ENCODE results near the gene PCYT2.

PCYT2 gene

GRCh38 chr17:81942167-81942553, 31.0 kb upstream of the PCYT2 start:
- no peak for DNase-seq

DNA sequence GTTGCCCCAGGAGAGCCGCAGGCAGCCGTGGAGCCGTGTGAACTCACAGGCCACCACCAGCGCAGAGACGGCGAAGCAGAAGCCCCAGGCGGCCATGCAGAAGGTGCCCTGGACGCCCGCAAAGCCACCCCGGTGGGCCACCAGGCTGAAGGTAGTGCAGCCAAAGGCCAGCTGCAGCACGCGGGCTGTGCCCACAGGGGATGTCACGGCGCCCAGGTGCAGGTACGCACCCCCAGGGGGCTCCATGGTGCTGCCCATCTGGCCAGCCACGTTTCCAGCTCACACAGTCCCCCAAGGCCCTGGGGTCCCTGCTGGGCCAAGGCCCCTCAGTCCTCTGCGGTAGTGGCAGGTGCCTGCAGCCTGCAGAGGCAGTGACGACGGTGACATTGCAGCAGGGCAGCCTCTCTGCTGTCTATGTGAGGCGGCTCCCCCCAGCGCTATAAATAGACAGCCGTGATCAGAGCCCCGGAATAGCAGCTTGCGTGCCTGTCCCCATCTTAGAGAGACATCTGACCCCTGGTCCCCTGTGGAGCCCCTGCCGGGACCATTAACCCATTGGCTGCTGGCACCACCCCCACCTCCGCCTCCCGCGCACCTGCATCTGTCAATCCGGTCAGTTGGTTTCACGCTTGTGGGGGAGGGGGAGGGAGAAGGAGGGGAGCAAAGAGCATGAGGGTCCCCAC, 30.4 kb upstream of the PCYT2 start:
- DNase-seq = no peak

DNA sequence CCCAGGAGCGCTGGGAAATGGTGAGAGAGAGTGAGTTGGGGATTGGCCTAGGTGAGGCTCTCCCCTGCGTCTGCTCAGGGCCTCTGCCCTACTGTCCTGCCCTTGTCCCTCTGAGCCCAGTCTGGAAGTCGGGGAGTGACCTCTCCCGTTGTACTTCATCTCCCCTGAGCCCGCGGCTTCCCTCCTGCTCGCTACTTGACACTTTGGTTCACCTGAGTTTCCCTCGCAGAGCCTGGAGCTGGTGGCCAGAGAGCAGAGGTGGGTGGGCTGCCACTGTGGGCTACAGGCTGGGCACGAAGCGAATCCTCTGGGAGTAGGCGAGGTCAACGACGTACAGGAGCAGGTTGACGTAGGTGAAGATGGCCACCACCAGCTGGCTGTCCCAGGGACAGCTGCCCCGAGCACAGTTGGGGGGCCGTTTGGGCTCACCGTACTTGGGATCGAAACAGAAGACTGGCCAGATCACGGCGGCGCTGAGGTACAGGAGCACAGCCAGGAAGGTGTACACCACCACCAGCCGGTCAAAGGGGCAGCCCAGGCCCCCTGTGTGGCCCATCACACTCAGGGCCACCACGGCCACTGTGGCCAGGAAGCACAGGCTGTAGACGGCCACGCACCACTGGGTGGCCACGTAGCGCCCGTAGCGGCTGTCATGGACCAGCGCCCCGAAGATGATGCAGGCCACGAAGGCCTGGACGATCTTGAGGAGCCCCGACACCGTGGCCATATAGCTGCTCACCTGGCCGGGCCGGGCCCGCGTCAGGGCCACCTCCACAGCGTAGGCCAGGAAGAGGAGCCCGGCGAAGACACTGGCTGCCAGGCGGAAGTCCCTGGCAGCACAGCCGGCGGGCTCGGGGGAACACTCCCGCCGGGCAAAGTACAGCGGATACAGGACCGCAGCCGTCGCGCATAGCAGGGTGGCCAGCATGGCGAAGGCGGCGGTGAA, 29.6 kb upstream of the PCYT2 start:
- DNase-seq = no peak

DNA sequence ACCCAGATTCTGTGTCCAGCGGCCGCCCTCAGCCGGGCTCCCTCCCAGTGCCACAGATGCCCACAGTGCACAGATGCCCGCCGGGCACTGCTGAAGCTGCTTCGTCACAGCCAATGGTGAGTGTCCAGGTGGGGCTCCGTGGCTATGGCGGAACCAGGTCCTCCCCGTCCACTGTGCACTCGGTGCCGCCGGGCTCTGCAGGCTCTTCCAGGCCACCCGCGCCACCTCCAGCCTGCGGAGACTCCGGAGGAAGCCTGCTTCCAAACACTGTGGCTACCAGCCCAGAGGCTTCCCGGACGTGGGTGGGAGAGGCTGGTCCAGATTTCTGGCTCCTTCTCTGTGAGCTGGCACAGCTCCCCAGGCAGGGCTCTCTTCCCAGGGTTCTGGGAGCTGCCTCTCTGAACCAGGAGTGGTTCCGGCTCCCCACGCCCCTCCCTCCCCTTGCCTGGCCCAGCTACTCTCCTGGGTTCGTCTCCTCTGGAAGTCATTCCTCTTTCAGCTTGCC, 28.7 kb upstream of the PCYT2 start:
- no peak for DNase-seq

- DNase-seq = no peak
Measured at GRCh38 chr17:81939218-81939617, 28.0 kb upstream of the PCYT2 start.

DNA sequence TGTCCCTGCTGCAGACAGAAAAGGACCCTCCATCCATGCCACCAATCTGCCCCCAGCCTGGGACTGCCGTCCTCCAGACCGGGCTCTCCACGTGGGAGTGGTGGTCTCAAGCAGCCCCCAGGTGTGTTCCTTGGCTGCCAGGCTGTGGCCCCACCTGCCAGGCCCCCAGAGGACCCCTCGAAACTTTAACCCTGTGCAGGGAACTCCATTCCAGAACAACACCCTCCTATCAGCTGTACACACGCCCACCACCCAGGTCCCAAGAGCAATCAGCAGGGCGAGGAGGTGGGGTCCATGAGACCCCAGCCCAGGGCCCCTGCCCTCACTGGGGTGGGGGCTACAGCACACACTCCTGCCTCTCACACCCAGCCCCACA, 24.5 kb upstream of the PCYT2 start:
- DNase-seq = no peak

DNA sequence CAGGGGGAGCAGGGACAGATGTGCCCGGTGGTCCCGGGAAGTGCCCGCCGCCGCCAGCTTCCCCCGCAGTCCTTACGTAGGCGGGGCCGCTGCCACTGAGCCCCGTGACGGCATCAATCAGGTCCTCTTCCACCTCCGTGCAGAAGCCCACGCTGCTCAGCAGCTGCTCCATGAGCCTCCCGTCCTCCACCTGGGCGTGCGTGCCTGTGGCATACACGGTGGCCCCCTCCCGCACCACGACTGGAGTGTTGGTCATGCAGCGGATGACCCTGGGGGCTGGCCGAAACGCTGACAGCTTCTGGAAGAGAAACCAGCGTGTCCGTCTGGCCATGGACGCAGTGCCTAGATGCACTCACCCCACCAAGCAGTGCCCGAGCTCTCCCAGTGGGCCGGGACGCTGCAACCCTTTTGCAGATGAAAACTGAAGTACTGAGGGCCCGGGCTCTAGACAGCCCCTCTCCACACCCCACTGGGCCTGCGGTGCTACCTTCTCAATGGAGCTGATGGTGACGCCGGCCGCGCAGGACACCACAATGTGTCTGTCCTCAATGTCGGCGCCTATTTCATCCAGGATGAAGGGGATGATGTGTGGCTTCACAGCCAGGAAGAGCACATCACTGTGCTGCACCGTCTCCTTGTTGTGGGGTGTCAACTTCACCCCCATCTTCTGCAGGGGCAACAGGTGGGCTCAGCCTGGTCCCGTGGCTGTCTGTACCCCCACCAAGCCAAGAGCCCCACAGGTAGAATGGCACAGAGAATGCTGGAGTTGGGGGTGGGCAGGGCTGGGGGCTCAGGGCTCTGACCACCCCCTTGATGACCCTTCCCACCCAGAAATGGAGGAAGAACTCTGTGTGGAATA, 23.9 kb upstream of the PCYT2 start:
- no peak for DNase-seq

GRCh38 chr17:81934098-81934757, 23.0 kb upstream of the PCYT2 start:
- no peak for DNase-seq

GRCh38 chr17:81933178-81933699, 22.0 kb upstream of the PCYT2 start:
- no peak for DNase-seq

DNA sequence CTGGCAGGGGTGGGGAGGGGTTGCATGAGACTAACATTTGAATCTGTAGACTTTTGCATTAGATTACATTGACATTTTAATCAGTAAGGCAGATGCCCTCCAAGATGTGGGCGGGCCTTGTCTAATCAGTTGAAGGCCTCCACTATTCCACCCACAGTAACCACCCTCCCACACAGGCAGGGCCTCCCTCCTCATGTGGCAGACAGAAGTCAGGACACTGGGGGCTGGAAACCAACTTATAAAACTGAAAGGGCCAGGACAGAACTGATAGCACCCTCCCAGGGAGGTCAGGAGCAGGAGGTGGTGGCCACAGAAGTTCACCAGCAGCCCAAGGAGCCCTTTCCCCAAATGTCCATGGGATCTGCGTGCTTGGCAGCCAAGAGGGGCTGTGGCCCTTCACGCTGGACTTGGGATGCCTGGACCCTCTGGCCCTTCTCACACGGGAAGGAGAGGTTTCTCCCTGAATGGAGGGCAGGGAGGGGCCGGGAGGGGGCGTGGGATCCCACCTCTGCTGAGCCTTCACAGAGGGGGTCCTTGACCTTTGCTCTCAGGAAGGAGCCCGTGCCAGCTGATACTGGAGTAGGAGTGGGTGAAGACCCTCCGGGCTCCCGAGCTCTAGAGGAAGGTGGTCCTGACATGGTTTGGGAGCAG, 21.3 kb upstream of the PCYT2 start:
- DNase-seq = no peak

GRCh38 chr17:81931557-81932332, 20.5 kb upstream of the PCYT2 start:
- peak; percentile 30 for DNase-seq

- DNase-seq = no peak
Measured at GRCh38 chr17:81931189-81931556, 20.0 kb upstream of the PCYT2 start.

- no peak for DNase-seq
Measured at GRCh38 chr17:81930142-81931125, 19.2 kb upstream of the PCYT2 start.

GRCh38 chr17:81929253-81930141, 18.3 kb upstream of the PCYT2 start:
- DNase-seq = no peak

- DNase-seq = peak; percentile 19
Measured at GRCh38 chr17:81928544-81929252, 17.5 kb upstream of the PCYT2 start.

- peak; percentile 94 for DNase-seq
Measured at GRCh38 chr17:81927653-81928543, 16.7 kb upstream of the PCYT2 start, which contains the start of gene MAFG. MAFG (minus strand) TSS chr17:81927735; CDS start chr17:81923185, 4,550 bp downstream.
